Left lung (tissue), 10 donors: ENCODE data around the gene RFX4. TPM values are rescaled to one million over a fixed set of nuclear protein-coding genes. Genes with fewer than 3 reads are reported as not detected.
"Not testable (repeated sequence)": the region's sequence is repeated elsewhere in the genome, so short reads cannot be mapped to it uniquely, and the experiment has no call there.

Experiments used
- ATAC-seq: fragments of 200-7000 bp; cut with Tn5 transposase; one replicate; pipeline ENCODE4 v1.9.1; 2020; ENCODE audit warnings: moderate library complexity
- DNase-seq, 4 donors: peaks; one replicate each; pipeline ENCODE4 v3.0.0-alpha.2; 2013 to 2020
- H3K27ac ChIP-seq, 2 donors: fragments of 200-600 bp; sonication (generic) in 1 of 2; one replicate each; pipeline versions ENCODE4 v1.5.0 to v1.8.0; 2020 to 2021
- H3K27me3 ChIP-seq, 2 donors: fragments of 200-600 bp; sonication (generic) in 1 of 2; one replicate each; pipeline versions ENCODE4 v1.5.0 to v1.8.0; 2020 to 2021
- H3K36me3 ChIP-seq, 2 donors: fragments of 200-600 bp; sonication (generic) in 1 of 2; one replicate each; pipeline versions ENCODE4 v1.5.0 to v1.8.0; 2020 to 2021
- H3K4me1 ChIP-seq, 2 donors: fragments of 200-600 bp; one replicate each; pipeline ENCODE4 v1.8.0; 2021
- H3K4me3 ChIP-seq, 2 donors: fragments of 200-600 bp; sonication (generic) in 1 of 2; one replicate each; pipeline versions ENCODE4 v1.5.0 to v1.8.0; 2020 to 2021; ENCODE audit warnings: mild to moderate bottlenecking in 1 of 2
- H3K9me3 ChIP-seq, 2 donors: fragments of 200-600 bp; sonication (generic) in 1 of 2; one replicate each; pipeline versions ENCODE4 v1.5.0 to v1.8.0; 2020 to 2021
- CTCF ChIP-seq, 2 donors: fragments of 200-600 bp; sonication (generic) in 1 of 2; IDR thresholded peaks; one replicate each; pipeline versions ENCODE4 v1.5.0 to v1.8.0; 2021; ENCODE audit warnings: antibody characterized with exemption in 2 of 2
- intact Hi-C, 2 donors: fragments of 100-400 bp; cut with DNase I; formaldehyde crosslinking; loops; one replicate each; pipeline versions ENCODE4 v1.11.2 to v1.14.2; 2022
- polyA plus RNA-seq, 6 donors: library from polyadenylated mRNA; unstranded; fragments of 120-200 nt; gene quantifications; one replicate each; pipeline ENCODE4 v1.2.1, GENCODE V29; 2013; ENCODE audit not compliant: insufficient read length in 6 of 6
- total RNA-seq, 2 donors: library from RNA; stranded (reverse); fragmentation: NEBNext Ultra II Directional; extraction: Animal tissue kit (Norgen Biotek cat#: 25700); gene quantifications; one replicate each; pipeline ENCODE4 v1.2.1, GENCODE V29; 2021
- donor health status: DM: no; HTN: yes; CAD: no.
- donor health status: DM: no; HTN: no; CAD: no.

RFX4 gene
- total and polyA plus RNA-seq, 8 donors: 0.09 TPM; not detected in 7

- H3K27ac ChIP-seq: no peak overlapping the region
- intact Hi-C loops: no loop called here
- H3K4me3 ChIP-seq: no peak overlapping the region
- no peaks in the 10 kb centered on the region for H3K36me3 ChIP-seq
- peaks cover 0 to 24% of the 10 kb centered on the region in 2 donors for H3K27me3 ChIP-seq
- DNase-seq (no peak), ATAC-seq (no peak)
- TF ChIP-seq CTCF (IDR thresholded peaks at IDR 0.05): no peak
- no peaks in the 10 kb centered on the region for H3K4me1 ChIP-seq
- no peaks in the 10 kb centered on the region for H3K9me3 ChIP-seq
These were observed 18.2 kb downstream of the RFX4 start for GRCh38 chr12:106601031-106601430.

GRCh38 chr12:106601496-106601895 is 18.7 kb downstream of the RFX4 start:
- no peak for TF ChIP-seq CTCF (IDR thresholded peaks at IDR 0.05)
- Histone ChIP-seq H3K4me1 (no peaks in the 10 kb centered on the region), H3K27ac (no peak overlapping the region), H3K36me3 (no peaks in the 10 kb centered on the region), H3K4me3 (no peak overlapping the region), H3K27me3 (peaks cover 0 to 23% of the 10 kb centered on the region in 2 donors), H3K9me3 (no peaks in the 10 kb centered on the region)
- intact Hi-C loops: no loop called here
- DNase-seq (no peak), ATAC-seq (no peak)

GRCh38 chr12:106602076-106602475 is 19.3 kb downstream of the RFX4 start:
- H3K27me3 ChIP-seq: peaks cover 0 to 23% of the 10 kb centered on the region in 2 donors
- TF ChIP-seq CTCF (IDR thresholded peaks at IDR 0.05): no peak
- no peak for ATAC-seq

GRCh38 chr12:106605254-106605653 is 22.4 kb downstream of the RFX4 start:
- Histone ChIP-seq H3K4me1 (no peaks in the 10 kb centered on the region), H3K4me3 (no peak overlapping the region), H3K9me3 (peaks cover 0 to 4% of the 10 kb centered on the region in 2 donors), H3K27me3 (peaks cover 0 to 9% of the 10 kb centered on the region in 2 donors), H3K27ac (no peak overlapping the region), H3K36me3 (no peaks in the 10 kb centered on the region)
- TF ChIP-seq CTCF (IDR thresholded peaks at IDR 0.05): no peak
- DNase-seq (no peak), ATAC-seq (no peak)
- intact Hi-C loops: no loop called here

More at GRCh38 chr12:106602076-106602475, 19.3 kb downstream of the RFX4 start:
- DNase-seq: no peak
- Histone ChIP-seq H3K9me3 (no peaks in the 10 kb centered on the region), H3K4me1 (no peaks in the 10 kb centered on the region), H3K4me3 (no peak overlapping the region), H3K27ac (no peak overlapping the region), H3K36me3 (no peaks in the 10 kb centered on the region)
- intact Hi-C loops: no loop called here

GRCh38 chr12:106620588-106620987 is 37.8 kb downstream of the RFX4 start:
- ATAC-seq, DNase-seq, H3K4me1 ChIP-seq, H3K36me3 ChIP-seq, H3K4me3 ChIP-seq, intact Hi-C loops, H3K27ac ChIP-seq, H3K27me3 ChIP-seq: not testable (repeated sequence)
- H3K9me3 ChIP-seq: peaks cover 0 to 25% of the 10 kb centered on the region in 2 donors

- no peak for DNase-seq
- ATAC-seq: no peak
- intact Hi-C loops: no loop called here
- H3K36me3 ChIP-seq: no peaks in the 10 kb centered on the region
- H3K4me3 ChIP-seq: no peak overlapping the region
- H3K9me3 ChIP-seq: peaks cover 0 to 10% of the 10 kb centered on the region in 2 donors
- no peaks in the 10 kb centered on the region for H3K27me3 ChIP-seq
- no peaks in the 10 kb centered on the region for H3K4me1 ChIP-seq
- no peak for TF ChIP-seq CTCF (IDR thresholded peaks at IDR 0.05)
- H3K27ac ChIP-seq: no peak overlapping the region
These were observed 43.2 kb downstream of the RFX4 start for GRCh38 chr12:106625976-106626375.
